Activated CD4-positive, alpha-beta T cell treated with anti-CD3 and anti-CD28 coated beads for 4 hours (primary cell): Measurements from ENCODE around the gene NUP37.
A peak's percentile ranks its signal among the peaks of the same experiment; 100 is the strongest.
"Not testable (repeated sequence)": the region's sequence is repeated elsewhere in the genome, so short reads cannot be mapped to it uniquely, and the experiment has no call there.

Source experiments
- DNase-seq, 2 donors: peaks; one replicate each; pipeline ENCODE4 v3.0.0-alpha.2; 2020

The NUP37 gene

GRCh38 chr12:102089228-102089835, 30.6 kb downstream of the NUP37 start:
- not testable (repeated sequence) for DNase-seq

- no peak for DNase-seq
Observed at GRCh38 chr12:102080842-102081241, 39.1 kb downstream of the NUP37 start.

GRCh38 chr12:102072092-102072491, 47.8 kb downstream of the NUP37 start:
- DNase-seq: not testable (repeated sequence)

- DNase-seq: no peak
Observed at GRCh38 chr12:102069707-102070106, 50.2 kb downstream of the NUP37 start.

DNA sequence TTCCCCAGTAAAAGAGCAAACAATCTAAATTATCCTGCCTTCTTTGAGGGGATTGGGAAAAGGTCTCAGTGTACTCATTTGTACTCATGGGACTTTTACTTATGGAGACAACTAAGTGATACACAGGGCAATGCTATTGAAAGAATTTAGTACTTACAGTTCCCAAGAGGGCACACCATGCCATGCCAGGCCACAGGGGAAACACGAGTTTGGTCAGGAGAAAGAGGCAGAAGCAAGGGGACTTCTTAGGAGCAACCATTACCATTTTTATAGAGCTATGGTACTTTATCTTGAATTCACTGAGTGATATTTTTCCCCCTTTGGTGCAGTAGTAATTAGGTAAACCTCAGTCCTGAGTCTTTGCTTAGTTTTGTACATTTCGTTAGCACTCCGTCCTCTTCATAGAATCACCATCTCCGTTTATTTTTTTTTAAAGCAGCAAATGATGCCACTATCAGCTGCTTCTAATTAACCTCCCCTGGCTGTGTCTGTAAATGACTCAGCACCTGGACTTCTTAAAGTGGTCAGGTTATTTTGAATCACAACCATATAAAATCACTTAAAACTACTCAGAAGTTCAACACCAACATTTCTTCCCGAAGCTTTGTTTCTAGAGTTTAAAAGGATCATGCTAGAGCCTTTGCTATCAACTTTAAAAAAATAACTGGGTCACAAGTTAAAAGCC, 52.2 kb downstream of the NUP37 start:
- no peak for DNase-seq

- DNase-seq: no peak
Observed at GRCh38 chr12:102064476-102064875, 55.4 kb downstream of the NUP37 start.

GRCh38 chr12:102063069-102063468, 56.8 kb downstream of the NUP37 start:
- DNase-seq: no peak

- no peak for DNase-seq
Observed at GRCh38 chr12:102062419-102062806, 57.5 kb downstream of the NUP37 start.

DNA sequence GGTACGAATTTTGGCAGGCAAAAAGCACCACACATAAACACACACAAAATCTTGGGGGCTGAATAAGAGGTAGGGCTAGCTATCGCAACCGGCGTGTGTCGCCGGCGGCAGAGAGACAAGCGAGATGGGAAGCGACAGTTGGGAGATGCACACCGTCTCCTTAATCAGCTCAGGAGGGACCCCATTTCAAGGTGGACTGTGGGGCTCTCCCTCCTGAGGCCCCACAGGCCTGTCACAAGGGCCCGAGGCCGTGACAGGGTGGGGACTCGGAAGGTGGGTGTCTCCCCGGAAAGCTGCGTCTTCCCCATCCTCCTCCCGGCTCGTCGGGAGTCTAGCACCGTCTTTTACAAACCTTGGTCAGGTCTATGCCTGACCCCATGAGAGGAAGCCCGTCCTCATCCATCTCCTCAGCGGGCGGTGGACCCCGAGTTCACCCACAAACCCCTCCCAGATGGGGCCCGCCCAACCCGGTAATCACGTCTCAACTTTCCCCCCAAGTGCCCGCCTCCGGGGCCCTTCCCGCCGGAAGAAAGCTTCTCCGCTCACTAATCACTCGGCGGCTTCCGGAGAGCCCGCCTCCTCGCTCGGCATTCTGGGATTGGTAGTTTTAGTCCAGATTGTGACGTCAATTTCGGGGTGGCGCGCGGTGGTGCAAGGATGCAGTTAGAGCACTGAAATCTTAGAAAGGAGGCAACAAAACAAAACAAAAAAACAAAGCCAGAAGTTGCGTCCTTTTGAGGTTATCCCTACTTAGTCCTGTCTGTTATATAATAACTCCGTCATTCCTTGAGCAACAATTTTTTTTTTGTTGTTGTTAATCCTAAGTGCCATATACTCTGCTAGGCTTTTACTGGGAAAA, 58.1 kb downstream of the NUP37 start, which contains the start of gene WASHC3:
Gene WASHC3, minus strand, starts transcription at position 432 of the 859 bp plus-strand sequence. Its CDS starts 29 bp downstream, at position 403.
- peak; percentile 91 to 95 for DNase-seq

GRCh38 chr12:102061096-102061559, 58.8 kb downstream of the NUP37 start:
- DNase-seq: no peak

DNA sequence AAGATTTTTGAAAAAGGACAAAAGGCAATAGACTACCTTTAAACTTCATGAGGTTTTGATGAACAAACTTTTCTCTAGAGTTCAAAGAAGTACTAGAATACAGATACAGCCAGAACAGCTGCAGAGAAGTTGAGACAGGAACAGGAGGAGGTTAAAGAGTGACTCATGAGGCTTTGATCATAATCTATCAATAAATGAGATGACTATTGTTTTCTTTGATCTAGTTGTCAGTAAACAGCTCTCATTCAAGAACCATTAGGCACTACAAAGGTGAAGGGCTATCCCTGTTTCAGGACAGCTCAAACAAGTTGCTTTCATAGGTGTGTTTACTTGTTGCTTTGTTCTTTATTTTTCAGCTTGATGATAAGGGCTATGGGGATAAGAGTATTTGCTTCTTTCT, 60.6 kb downstream of the NUP37 start:
- DNase-seq: peak in 1 of 2 donors; percentile 2

- no peak for DNase-seq
Observed at GRCh38 chr12:102054345-102054744, 65.6 kb downstream of the NUP37 start.

GRCh38 chr12:102053062-102053349, 66.9 kb downstream of the NUP37 start:
- DNase-seq: no peak

GRCh38 chr12:102052192-102053061, 67.5 kb downstream of the NUP37 start:
- DNase-seq: no peak

GRCh38 chr12:102051431-102051965, 68.4 kb downstream of the NUP37 start:
- no peak for DNase-seq

- no peak for DNase-seq
Observed at GRCh38 chr12:102050660-102051430, 69.1 kb downstream of the NUP37 start.

GRCh38 chr12:102043928-102044327, 76.0 kb downstream of the NUP37 start:
- peak in 1 of 2 donors; percentile 28 for DNase-seq

DNA sequence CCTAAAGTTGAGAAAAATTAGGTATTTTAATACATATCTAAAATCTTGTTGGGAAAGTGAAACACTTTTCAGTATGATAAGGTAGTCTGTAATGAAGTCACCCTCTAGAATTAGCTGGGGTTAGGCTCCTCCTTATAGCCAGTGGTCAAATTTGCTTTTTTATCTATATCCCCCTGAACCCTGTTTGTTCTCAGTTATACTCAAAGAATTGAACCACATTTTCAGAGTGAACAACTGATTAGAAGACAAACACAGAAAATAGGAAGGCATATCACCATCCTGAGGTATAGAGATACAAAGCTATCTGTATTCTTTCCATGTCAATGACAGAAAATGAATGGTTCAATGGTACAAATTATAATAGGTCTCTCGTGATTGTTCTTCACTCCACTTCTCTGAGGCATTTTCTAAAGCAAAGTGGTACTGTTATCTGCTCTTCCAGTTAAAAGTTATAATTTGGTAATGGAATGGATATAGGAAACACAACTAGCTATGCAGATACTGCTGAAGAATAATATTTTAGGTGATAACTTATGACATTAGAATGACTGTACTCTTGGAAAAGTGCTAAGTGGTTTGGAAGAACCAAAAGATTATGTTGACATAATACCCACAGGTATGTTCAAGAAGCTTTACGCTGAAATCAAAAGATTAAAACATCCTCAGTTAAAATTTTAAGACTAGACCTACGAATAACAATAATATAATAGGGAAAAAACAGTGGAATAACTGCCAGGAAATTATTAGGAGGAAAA, 85.7 kb downstream of the NUP37 start:
- DNase-seq: no peak

DNA sequence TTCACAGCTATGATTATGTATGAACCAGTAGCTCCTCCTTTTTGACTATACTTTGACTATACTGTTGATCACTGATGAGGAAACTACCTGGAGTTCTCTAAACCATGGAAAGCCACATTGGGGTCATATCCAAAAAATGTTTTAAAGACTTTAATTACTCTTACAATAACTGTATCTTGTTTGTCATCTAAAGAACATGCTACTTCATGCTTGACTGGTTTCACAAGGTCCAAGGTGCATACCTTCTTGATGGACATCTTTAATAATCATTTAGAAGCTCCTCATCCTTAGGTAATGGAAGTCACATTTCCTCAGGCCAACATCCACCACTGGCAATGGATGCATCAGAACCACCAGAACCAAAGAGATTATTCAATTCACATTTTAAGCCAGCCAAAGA, 88.1 kb downstream of the NUP37 start:
- DNase-seq: no peak

DNA sequence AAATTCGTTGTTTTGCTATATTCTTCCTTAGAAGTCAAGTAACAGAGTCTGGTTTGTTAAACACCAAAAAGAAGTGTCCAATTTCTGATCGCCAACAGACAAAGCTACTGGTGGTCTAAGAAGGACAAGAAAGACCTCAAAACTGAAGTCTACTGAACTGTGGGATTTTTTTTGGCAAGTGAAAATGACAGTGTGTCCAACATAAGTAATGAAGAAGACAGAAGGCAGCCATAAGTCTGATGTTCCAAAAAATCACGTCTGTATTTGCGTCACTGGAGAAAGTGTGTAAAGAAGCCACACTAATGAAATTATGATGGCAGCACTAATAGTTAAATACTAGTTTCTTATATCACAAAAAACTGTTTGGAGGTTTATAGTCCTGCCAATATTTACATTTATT, 90.8 kb downstream of the NUP37 start:
- no peak for DNase-seq

GRCh38 chr12:102026728-102027127, 93.2 kb downstream of the NUP37 start:
- no peak for DNase-seq
